Pancreas (tissue), 10 donors: ENCODE results near the gene TBCE. TPM values are rescaled to one million over a fixed set of nuclear protein-coding genes. Genes with fewer than 3 reads are reported as not detected.

Experiments used
- ATAC-seq, 4 donors: fragments of 200-7000 bp; cut with Tn5 transposase; one replicate each; pipeline versions ENCODE4 v1.8.0 to v1.9.1; 2020; ENCODE audit warnings: mild to moderate bottlenecking in 4 of 4, moderate library complexity in 4 of 4
- DNase-seq, 6 donors: peaks; one replicate each; pipeline ENCODE4 v3.0.0-alpha.2; 2020
- FAIRE-seq: peaks from 2 replicates; lab custom pipeline; 2012; peaks lifted over from hg19 to GRCh38; lab: Jason Lieb, UNC
- H3K27ac ChIP-seq, 4 donors: fragments of 200-600 bp; sonication (generic); 1 replicate in 3 of 4; 2 replicates in 1 of 4; pipeline versions ENCODE4 v1.5.0 to v1.8.0; 2020
- H3K27me3 ChIP-seq, 4 donors: fragments of 200-600 bp; one replicate each; pipeline ENCODE4 v1.8.0; 2021
- H3K36me3 ChIP-seq, 3 donors: fragments of 200-600 bp; sonication (generic) in 1 of 3; one replicate each; pipeline versions ENCODE4 v1.5.0 to v1.8.0; 2020 to 2021
- H3K4me1 ChIP-seq, 3 donors: fragments of 200-600 bp; one replicate each; pipeline ENCODE4 v1.8.0; 2021
- H3K4me3 ChIP-seq, 4 donors: fragments of 200-600 bp; sonication (generic) in 2 of 4; one replicate each; pipeline versions ENCODE4 v1.5.0 to v1.8.0; 2020 to 2021
- H3K9me3 ChIP-seq, 4 donors: fragments of 200-600 bp; one replicate each; pipeline ENCODE4 v1.8.0; 2021
- WGBS, 2 donors: extraction: QIAGEN DNeasy Blood & Tissue Kit; methylation state at CpG; one replicate each; pipeline ENCODE4 v1.1.7; 2013; 5-methylcytosine and 5-hydroxymethylcytosine counted together
- intact Hi-C, 3 donors: fragments of 100-400 bp; cut with DNase I; formaldehyde crosslinking; loops; one replicate each; pipeline versions ENCODE4 v1.11.1 to v1.14.2; 2022
- polyA plus RNA-seq, 2 donors: library from polyadenylated mRNA; stranded (reverse); fragments of 200-250 nt; gene quantifications; one replicate each; pipeline ENCODE4 v1.2.3, GENCODE V29; 2013
- total RNA-seq, 6 donors: library from RNA; stranded (reverse); fragmentation: NEBNext Ultra II Directional in 4 of 6; extraction: Animal tissue kit (Norgen Biotek cat#: 25700) in 4 of 6; gene quantifications; one replicate each; pipeline versions ENCODE4 v1.2.1 to v1.2.4, GENCODE V29; 2021 to 2023
- TF ChIP-seq, protein P1 (sequence below), 4 donors: fragments of 200-600 bp; sonication (generic) in 3 of 4; IDR thresholded peaks; one replicate each; pipeline versions ENCODE4 v1.5.0 to v1.8.0; 2021; ENCODE audit warnings: antibody characterized with exemption in 4 of 4
- donor health status: healthy with polysubstance abuse.
- donor health status: DM: no; HTN: no; CAD: no; lungs with moderate emphysema.
- donor health status: DM: no; HTN: no; CAD: no.
- donor health status: control.
- donor health status: control.
- donor health status: Bipolar disorder and iron deficiency.
- donor health status: DM: yes; HTN: yes; CAD: no.
- donor health status: DM: no; HTN: no; CAD: no.
- donor health status: DM: no; HTN: no; CAD: no.
- donor health status: DM: yes; HTN: yes; CAD: no.

Gene TBCE
- total and polyA plus RNA-seq, 8 donors, result 6.9 to 18.8 (median 10.4) TPM

DNA sequence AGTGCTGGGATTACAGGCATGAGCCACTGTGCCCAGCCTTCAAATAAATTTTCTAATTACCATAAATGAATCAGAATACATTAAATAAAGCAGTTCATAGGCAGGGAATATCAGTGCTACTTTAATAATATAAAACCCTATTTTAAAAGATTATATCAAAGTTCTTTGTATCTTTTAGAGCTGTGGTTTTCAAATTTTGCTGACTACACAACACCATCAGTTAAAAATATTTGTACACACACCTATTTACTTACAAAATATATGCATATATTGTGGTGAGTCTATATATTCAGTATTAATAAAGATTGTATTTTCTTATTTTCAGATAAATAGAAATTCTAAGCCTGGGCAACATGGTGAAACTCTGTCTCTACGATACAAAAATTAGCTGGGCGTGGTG lies 118.3 kb downstream of the TBCE start:
- 97 to 98% methylated on average over 2 of the region's 2 CpGs for WGBS, 2 donors
- no peak overlapping the region for H3K4me3 ChIP-seq
- DNase-seq (no peak), ATAC-seq (no peak), FAIRE-seq (no peak)
- TF ChIP-seq, protein P1, sequence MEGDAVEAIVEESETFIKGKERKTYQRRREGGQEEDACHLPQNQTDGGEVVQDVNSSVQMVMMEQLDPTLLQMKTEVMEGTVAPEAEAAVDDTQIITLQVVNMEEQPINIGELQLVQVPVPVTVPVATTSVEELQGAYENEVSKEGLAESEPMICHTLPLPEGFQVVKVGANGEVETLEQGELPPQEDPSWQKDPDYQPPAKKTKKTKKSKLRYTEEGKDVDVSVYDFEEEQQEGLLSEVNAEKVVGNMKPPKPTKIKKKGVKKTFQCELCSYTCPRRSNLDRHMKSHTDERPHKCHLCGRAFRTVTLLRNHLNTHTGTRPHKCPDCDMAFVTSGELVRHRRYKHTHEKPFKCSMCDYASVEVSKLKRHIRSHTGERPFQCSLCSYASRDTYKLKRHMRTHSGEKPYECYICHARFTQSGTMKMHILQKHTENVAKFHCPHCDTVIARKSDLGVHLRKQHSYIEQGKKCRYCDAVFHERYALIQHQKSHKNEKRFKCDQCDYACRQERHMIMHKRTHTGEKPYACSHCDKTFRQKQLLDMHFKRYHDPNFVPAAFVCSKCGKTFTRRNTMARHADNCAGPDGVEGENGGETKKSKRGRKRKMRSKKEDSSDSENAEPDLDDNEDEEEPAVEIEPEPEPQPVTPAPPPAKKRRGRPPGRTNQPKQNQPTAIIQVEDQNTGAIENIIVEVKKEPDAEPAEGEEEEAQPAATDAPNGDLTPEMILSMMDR (IDR thresholded peaks at IDR 0.05), result no peak
- intact Hi-C loops, result no loop called here
- no peaks in the 10 kb centered on the region for H3K27me3 ChIP-seq
- H3K36me3 ChIP-seq, result peaks cover 0 to 25% (median 4%) of the 10 kb centered on the region in 3 donors
- H3K27ac ChIP-seq, result no peak overlapping the region
- H3K9me3 ChIP-seq, result no peaks in the 10 kb centered on the region
- H3K4me1 ChIP-seq, result peaks cover 3 to 7% (median 5%) of the 10 kb centered on the region in 3 donors

DNA sequence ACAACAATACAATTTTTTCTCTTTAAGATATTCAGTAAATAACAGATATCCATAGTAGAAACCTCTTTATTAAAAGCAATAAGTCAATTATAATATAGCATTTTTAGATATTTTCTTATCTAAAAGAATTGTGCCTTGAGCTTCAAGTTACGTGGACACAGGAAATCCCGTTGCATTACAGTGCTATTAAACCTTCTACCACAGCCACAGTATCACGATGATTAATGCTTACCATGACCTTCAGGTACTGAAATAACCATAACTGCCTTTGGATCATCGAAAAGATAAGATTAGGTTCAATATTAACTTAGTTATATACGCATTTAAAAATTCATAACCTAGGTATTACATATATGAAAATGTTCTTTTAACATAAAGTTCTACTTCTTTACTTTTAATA lies 119.1 kb downstream of the TBCE start:
- H3K27ac ChIP-seq, result no peak overlapping the region
- no peaks in the 10 kb centered on the region for H3K9me3 ChIP-seq
- H3K4me1 ChIP-seq, result peaks cover 3 to 7% (median 5%) of the 10 kb centered on the region in 3 donors
- H3K27me3 ChIP-seq, result no peaks in the 10 kb centered on the region
- TF ChIP-seq, protein P1 (IDR thresholded peaks at IDR 0.05), result no peak
- WGBS, 2 donors, result 15 to 18% methylated on average over 5 of the region's 5 CpGs
- ATAC-seq (peak; percentile 55 to 86 (median 66)), FAIRE-seq (no peak), DNase-seq (no peak)
- H3K4me3 ChIP-seq, result no peak overlapping the region
- H3K36me3 ChIP-seq, result peaks cover 2 to 33% (median 4%) of the 10 kb centered on the region in 3 donors
- intact Hi-C loops, result no loop called here

DNA sequence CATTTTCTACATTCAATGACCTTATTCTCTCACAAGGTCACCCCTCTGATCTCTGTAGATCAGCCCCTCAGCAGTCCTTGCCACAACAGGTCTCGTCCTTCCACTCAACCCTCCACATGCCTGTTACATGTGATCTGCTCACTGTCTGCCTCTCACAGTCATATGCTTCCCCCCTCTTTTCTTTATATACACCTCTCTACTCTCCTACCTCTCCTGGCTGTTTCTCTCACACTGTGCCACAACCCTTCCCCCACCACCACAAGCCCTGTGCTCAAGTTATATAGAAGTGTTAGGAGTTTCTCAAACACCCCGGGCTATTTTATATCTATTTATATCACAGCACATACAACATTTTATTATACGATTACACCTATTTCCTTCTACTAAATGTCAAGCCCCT lies 124.4 kb downstream of the TBCE start:
- H3K27me3 ChIP-seq, result no peaks in the 10 kb centered on the region
- 72 to 76% methylated on average over 3 of the region's 3 CpGs for WGBS, 2 donors
- no peaks in the 10 kb centered on the region for H3K9me3 ChIP-seq
- peaks cover 3 to 56% (median 5%) of the 10 kb centered on the region in 3 donors for H3K36me3 ChIP-seq
- H3K4me1 ChIP-seq, result no peaks in the 10 kb centered on the region
- TF ChIP-seq, protein P1 (IDR thresholded peaks at IDR 0.05), result no peak
- H3K27ac ChIP-seq, result no peak overlapping the region
- no peak overlapping the region for H3K4me3 ChIP-seq
- intact Hi-C loops, result no loop called here
- ATAC-seq (peak in 1 of 4 donors; percentile 21), FAIRE-seq (no peak), DNase-seq (no peak)

DNA sequence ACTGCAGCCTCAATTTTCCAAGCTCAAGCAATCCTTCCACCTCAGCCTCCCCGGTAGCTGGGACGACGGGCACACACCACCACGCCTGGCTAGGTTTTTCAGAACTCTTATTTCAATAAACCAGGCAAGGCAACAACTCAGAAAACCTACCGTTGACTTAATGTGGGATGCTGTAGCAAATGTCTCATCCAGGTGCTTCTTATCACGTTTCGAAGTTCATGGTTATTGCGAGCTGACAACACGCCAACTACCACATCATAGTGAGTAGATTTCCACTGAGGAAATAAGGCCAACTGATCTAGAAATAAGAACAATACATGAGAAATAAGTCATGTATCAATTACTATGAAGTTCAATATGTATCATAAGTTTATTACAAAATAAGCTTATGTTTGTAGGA lies 127.3 kb downstream of the TBCE start:
- Histone ChIP-seq H3K9me3 (no peaks in the 10 kb centered on the region), H3K27me3 (no peaks in the 10 kb centered on the region), H3K4me1 (peaks cover 0 to 10% (median 0%) of the 10 kb centered on the region in 3 donors), H3K4me3 (no peak overlapping the region), H3K27ac (no peak overlapping the region), H3K36me3 (peaks cover 3 to 56% (median 4%) of the 10 kb centered on the region in 3 donors)
- WGBS, 2 donors, result 87 to 88% methylated on average over 9 of the region's 9 CpGs
- DNase-seq (no peak), ATAC-seq (no peak), FAIRE-seq (no peak)
- TF ChIP-seq, protein P1 (IDR thresholded peaks at IDR 0.05), result no peak
- intact Hi-C loops, result no loop called here

DNA sequence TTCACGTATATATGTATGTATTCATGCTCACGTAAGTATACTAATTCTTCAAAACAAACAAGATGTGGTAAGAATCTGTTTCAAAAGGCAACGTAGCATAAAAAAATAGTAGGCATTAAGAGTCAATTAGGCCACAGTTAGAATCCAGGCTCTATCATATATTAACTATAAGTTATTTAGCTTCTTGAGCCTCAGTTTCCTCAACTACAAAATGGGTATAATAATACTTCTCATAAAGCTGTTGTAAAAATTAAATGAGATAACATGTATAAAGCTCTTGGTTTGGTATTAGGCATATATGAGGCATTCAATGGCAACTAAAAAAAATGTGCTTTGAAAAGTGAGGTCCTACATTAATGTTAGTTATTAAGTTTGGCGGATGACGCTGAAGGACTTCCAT lies 127.8 kb downstream of the TBCE start:
- intact Hi-C loops, result no loop called here
- FAIRE-seq, result no peak
- Histone ChIP-seq H3K9me3 (no peaks in the 10 kb centered on the region), H3K27ac (no peak overlapping the region), H3K36me3 (peaks cover 3 to 55% (median 4%) of the 10 kb centered on the region in 3 donors), H3K4me3 (no peak overlapping the region), H3K27me3 (no peaks in the 10 kb centered on the region), H3K4me1 (peaks cover 0 to 10% (median 0%) of the 10 kb centered on the region in 3 donors)
- TF ChIP-seq, protein P1 (IDR thresholded peaks at IDR 0.05), result no peak
- DNase-seq, result no peak
- no peak for ATAC-seq
- WGBS, 2 donors, result 96 to 97% methylated on average over 5 of the region's 5 CpGs
